ENCODE results near the gene BRINP1. TPM values are rescaled to one million over a fixed set of nuclear protein-coding genes. Genes with fewer than 3 reads are reported as not detected.

BRINP1 gene
- polyA plus RNA-seq, 3 donors, result 4.8 to 7.2 (median 5.8) TPM

- DNase-seq (ENCODE audit: extremely low read depth in 1 of 11, low read depth in 9 of 11, low spot score in 4 of 11), result no peak
These were observed 202.0 kb downstream of the BRINP1 start for GRCh38 chr9:119167267-119167666.

GRCh38 chr9:119166096-119166495 is 203.1 kb downstream of the BRINP1 start:
- no peak for DNase-seq (ENCODE audit: extremely low read depth in 1 of 11, low read depth in 9 of 11, low spot score in 4 of 11)

GRCh38 chr9:119165131-119165530 is 204.1 kb downstream of the BRINP1 start:
- no peak for DNase-seq (ENCODE audit: extremely low read depth in 1 of 11, low read depth in 9 of 11, low spot score in 4 of 11)

- DNase-seq (ENCODE audit: extremely low read depth in 1 of 11, low read depth in 9 of 11, low spot score in 4 of 11), result peak in 6 of 11 donors; percentile 5 to 28 (median 14)
These were observed 204.5 kb downstream of the BRINP1 start for GRCh38 chr9:119164716-119165115.

- no peak for DNase-seq (ENCODE audit: extremely low read depth in 1 of 11, low read depth in 9 of 11, low spot score in 4 of 11)
These were observed 208.7 kb downstream of the BRINP1 start for GRCh38 chr9:119160551-119160950.

GRCh38 chr9:119159386-119159785 is 209.8 kb downstream of the BRINP1 start:
- no peak for DNase-seq (ENCODE audit: extremely low read depth in 1 of 11, low read depth in 9 of 11, low spot score in 4 of 11)

- no peak for DNase-seq (ENCODE audit: extremely low read depth in 1 of 11, low read depth in 9 of 11, low spot score in 4 of 11)
These were observed 212.0 kb downstream of the BRINP1 start for GRCh38 chr9:119157196-119157595.

GRCh38 chr9:119156354-119156753 is 212.9 kb downstream of the BRINP1 start:
- no peak for DNase-seq (ENCODE audit: extremely low read depth in 1 of 11, low read depth in 9 of 11, low spot score in 4 of 11)

- no peak for DNase-seq (ENCODE audit: extremely low read depth in 1 of 11, low read depth in 9 of 11, low spot score in 4 of 11)
These were observed 214.7 kb downstream of the BRINP1 start for GRCh38 chr9:119154527-119154926.

- DNase-seq (ENCODE audit: extremely low read depth in 1 of 11, low read depth in 9 of 11, low spot score in 4 of 11), result no peak
These were observed 215.8 kb downstream of the BRINP1 start for GRCh38 chr9:119153402-119153801.

- DNase-seq (ENCODE audit: extremely low read depth in 1 of 11, low read depth in 9 of 11, low spot score in 4 of 11), result no peak
These were observed 220.4 kb downstream of the BRINP1 start for GRCh38 chr9:119148855-119149254.

- no peak for DNase-seq (ENCODE audit: extremely low read depth in 1 of 11, low read depth in 9 of 11, low spot score in 4 of 11)
These were observed 231.8 kb downstream of the BRINP1 start for GRCh38 chr9:119137479-119137878.

- no peak for DNase-seq (ENCODE audit: extremely low read depth in 1 of 11, low read depth in 9 of 11, low spot score in 4 of 11)
These were observed 243.2 kb downstream of the BRINP1 start for GRCh38 chr9:119126040-119126439.

GRCh38 chr9:119121899-119122298 is 247.3 kb downstream of the BRINP1 start:
- no peak for DNase-seq (ENCODE audit: extremely low read depth in 1 of 11, low read depth in 9 of 11, low spot score in 4 of 11)

GRCh38 chr9:119117409-119117808 is 251.8 kb downstream of the BRINP1 start:
- DNase-seq (ENCODE audit: extremely low read depth in 1 of 11, low read depth in 9 of 11, low spot score in 4 of 11), result no peak
